Heart left ventricle (tissue), 13 donors: Measurements from ENCODE around the gene ZNF862.

Experiments
- CTCF ChIP-seq, 12 donors: fragments of 200-600 bp; sonication (generic) in 4 of 12; IDR thresholded peaks; one replicate each; pipeline versions ENCODE4 v1.5.0 to v1.8.0; 2018 to 2022; ENCODE audit warnings: antibody characterized with exemption in 12 of 12, mild to moderate bottlenecking in 5 of 12
- POLR2A ChIP-seq, 2 donors: fragments of 450-650 bp; IDR thresholded peaks; one replicate each; pipeline ENCODE4 v1.6.1; 2017; ENCODE audit warnings: antibody characterized with exemption in 2 of 2, mild to moderate bottlenecking in 2 of 2, moderate library complexity in 2 of 2
- donor health status: ischemic (EF 13 %, LVEDD 7.1; RV severe dilation, severe dysfunction).
- donor health status: DM: no; HTN: yes; CAD: no.
- donor health status: DM: no; HTN: no; CAD: no.
- donor health status: ischemic (EF 25% LVEDD 6.9; RV normal size, moderate dysfunction).
- donor health status: ischemic (EF 25% LVEDD 5.7; RV mildly dilated, moderate dysfunction).
- donor health status: ischemic (EF 35%, LVEDD 5.7; RV mildly dilated, moderate dysfunction).
- donor health status: nonischemic (EF 11% LVEDD 7.7; RV severe dilation, severe dysfunction).
- donor health status: DM: yes; HTN: yes; CAD: no.
- donor health status: PGD.
- donor health status: ischemic (EF 29% LVEDD 5.4; RV normal size, mild dysfunction).
- donor health status: nonischemic (EF 23%, LVEDD 6.1; RV moderate dilation, normal function).

- TF ChIP-seq POLR2A (IDR thresholded peaks at IDR 0.05), result no peak
- TF ChIP-seq CTCF (IDR thresholded peaks at IDR 0.05), result no peak
Observed at GRCh38 chr7:149831741-149832219, 6.4 kb upstream of the ZNF862 start.
